NK-92 treated with Interleukin-12 subunit alpha and Interleukin-12 subunit beta, amount 100 ng/mL, for 24 hours (cell line): ENCODE measurements around the gene CFL1.
"Not testable (repeated sequence)": the region's sequence is repeated elsewhere in the genome, so short reads cannot be mapped to it uniquely, and the experiment has no call there.

Source experiments
- DNase-seq: peaks from one replicate; lab custom pipeline; 2025; lab: John Stamatoyannopoulos, UW

Gene CFL1

GRCh38 chr11:65856689-65857499, 1.1 kb downstream of the CFL1 start:
- peak; percentile 83 for DNase-seq

DNA sequence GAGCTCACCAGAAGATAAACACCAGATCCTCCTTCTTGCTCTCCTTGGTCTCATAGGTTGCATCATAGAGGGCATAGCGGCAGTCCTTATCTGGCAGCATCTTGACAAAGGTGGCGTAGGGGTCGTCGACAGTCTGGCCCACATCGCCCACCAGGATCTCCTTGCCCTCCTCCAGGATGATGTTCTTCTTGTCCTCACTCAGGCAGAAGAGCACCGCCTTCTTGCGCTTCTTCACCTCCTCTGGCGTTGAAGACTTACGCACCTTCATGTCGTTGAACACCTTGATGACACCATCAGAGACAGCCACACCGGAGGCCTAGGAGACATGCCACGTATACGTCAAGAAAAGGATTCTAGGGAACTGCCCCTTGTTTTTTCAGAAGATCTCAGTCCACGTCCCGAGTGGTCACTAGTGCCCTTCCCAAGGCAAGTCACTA, 2.0 kb downstream of the CFL1 start:
- DNase-seq, result no peak

- DNase-seq, result no peak
Observed at GRCh38 chr11:65854852-65855837, 2.8 kb downstream of the CFL1 start.

- no peak for DNase-seq
Observed at GRCh38 chr11:65854161-65854592, 3.8 kb downstream of the CFL1 start.

- no peak for DNase-seq
Observed at GRCh38 chr11:65853246-65853979, 4.6 kb downstream of the CFL1 start.

- DNase-seq, result no peak
Observed at GRCh38 chr11:65852508-65853245, 5.3 kb downstream of the CFL1 start.

DNA sequence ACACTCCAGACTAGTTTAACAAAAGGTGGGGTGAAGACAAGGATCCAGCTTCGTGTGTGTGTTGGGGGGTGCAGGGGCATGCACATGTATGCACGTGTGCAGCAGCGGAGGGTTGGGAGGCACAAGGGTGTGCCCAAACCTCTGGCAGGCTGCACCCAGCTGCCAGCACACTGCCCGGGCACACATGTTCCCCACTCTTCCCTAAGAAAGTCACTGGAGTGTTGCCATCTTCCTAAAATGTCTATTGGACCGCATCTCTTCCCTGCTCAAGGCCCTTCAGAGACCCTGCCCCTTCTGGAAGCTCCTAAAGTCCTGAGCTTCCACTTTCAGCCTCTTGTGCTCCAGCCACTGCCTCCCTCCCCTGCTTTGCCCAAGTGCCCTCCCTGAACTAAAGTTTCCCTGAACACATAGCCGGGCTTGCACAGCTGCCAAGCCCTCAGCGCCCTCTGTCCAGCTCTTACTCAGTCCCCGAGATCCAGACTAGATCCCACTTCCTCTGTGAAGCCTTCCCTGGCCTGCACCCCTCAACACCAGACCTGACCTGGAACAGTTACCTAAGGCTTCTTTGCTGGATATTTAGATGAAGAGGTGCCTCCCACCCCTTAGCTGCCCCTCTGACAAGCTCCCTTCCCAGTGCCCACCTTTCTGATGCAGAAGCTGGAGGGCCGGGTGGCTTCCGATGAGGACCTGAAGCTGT, 6.0 kb downstream of the CFL1 start:
- no peak for DNase-seq

DNA sequence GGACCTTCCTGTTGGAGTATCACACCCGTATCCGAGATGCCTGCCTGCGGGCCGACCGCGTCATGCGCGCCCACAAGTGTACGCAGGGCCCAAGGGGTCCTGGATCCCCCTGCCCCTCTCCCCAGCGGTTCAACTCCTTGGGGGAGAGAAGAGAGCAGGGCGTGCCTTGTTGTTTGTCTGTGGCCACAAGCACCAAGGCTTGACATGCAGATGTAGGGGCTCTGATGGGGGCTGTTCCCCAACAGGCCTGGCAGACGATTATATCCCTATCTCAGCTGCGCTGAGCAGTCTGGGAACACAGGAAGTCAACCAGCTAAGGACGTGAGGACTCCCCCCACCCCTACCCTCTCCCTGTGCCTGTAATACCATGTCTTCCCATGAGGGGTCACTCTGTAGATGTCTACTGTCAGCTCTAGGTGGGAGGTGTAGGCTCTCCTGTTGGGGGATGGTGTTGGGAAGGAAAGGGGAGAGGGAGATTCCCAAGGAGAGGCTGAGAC, 6.8 kb downstream of the CFL1 start:
- no peak for DNase-seq

DNA sequence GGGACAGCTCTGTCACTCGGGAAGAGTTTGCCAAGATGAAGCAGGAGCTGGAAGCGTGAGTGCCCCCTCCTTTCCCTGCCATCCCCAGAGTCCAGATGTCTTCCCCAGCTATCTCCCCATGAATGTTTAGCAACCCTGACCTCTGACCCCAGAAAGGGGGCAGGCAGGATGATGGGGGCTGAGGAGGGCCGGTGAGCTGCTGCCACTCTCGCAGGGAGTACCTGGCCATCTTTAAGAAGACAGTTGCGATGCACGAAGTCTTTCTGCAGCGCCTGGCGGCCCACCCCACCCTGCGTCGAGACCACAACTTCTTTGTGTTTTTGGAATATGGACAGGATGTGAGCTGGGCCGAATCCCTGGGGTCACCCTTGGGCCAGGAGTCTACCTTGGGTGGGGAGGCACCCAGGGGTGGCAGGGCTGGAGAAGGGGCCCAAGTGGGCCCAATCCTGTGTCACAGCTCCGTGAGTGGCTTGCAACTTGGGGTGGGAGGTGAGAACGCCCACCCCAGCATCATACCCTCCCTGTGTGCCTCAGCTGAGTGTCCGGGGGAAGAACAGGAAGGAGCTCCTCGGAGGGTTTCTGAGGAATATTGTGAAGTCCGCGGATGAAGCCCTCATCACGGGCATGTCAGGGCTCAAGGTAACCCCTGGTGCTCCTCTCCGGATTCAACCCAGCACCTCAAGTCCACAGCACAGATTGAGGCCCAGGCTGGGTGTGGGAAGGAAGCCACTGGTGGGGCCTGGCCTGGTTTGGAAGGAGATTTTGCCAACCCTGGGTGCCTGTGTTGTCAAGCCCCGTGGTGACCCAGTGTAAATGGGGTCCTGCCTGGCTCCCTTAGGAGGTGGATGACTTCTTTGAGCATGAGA, 7.5 kb downstream of the CFL1 start:
- DNase-seq, result no peak

DNA sequence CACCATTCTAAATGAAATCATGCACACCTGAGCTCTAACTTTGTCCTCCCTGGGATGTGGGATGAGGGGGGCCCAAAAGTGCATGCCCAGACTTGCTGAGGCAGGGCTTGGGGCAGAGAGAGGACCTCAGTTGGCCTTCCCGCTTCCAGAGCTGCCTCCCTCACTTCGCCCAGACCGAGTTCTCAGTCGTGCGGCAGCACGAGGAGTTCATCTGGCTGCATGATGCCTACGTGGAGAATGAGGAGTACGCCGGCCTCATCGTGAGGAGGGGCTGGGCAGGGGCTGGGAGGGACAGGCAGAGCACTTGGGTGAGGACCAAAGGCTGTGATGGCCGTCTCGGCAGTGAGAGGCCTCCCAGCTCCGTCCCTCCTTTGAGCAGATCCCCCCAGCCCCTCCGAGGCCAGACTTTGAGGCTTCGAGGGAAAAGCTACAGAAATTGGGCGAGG, 8.2 kb downstream of the CFL1 start:
- DNase-seq, result no peak

DNA sequence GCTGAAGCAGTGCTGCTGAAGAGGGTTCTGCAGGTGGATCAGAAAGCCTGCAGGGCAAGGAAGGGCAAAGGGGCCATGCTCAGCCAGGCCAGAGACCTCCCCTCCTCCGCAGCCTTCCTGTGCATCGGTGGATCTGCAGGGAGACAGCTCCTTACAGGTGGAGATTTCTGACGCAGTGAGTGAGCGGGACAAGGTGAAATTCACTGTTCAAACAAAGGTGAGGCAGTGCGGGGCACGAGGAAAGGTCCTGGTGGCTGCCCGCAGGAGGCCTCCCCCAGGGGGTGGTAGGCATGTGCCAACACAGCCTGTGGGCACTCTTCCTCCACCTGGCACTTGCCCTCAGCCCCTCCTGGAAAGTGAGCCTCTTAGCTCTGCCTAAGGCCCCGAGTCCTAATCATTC, 8.6 kb downstream of the CFL1 start:
- DNase-seq, result no peak

DNA sequence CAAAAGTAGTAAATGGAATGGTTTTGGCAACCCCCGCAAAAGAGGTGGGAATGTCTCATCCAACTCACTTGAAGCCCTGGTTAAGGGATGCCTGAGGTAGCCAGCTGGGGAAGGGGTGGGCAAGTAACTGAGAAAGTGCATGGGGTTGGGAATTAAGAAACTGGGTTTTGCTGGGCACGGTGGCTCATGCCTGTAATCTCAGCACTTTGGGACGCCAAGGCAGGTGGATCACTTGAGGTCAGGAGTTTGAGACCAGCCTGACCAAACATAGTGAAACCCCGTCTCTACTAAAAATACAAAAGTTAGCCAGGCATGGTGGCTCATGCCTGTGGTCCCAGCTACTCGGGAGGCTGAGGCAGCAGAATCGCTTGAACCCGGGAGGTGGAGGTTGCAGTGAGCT, 9.3 kb downstream of the CFL1 start:
- not testable (repeated sequence) for DNase-seq

GRCh38 chr11:65847746-65848145, 10.2 kb downstream of the CFL1 start:
- DNase-seq, result no peak

- DNase-seq, result no peak
Observed at GRCh38 chr11:65844231-65844872, 13.6 kb downstream of the CFL1 start.

GRCh38 chr11:65843811-65844210, 14.2 kb downstream of the CFL1 start:
- no peak for DNase-seq

GRCh38 chr11:65842144-65842543, 15.8 kb downstream of the CFL1 start:
- no peak for DNase-seq

GRCh38 chr11:65834202-65834601, 23.8 kb downstream of the CFL1 start:
- DNase-seq, result no peak

DNA sequence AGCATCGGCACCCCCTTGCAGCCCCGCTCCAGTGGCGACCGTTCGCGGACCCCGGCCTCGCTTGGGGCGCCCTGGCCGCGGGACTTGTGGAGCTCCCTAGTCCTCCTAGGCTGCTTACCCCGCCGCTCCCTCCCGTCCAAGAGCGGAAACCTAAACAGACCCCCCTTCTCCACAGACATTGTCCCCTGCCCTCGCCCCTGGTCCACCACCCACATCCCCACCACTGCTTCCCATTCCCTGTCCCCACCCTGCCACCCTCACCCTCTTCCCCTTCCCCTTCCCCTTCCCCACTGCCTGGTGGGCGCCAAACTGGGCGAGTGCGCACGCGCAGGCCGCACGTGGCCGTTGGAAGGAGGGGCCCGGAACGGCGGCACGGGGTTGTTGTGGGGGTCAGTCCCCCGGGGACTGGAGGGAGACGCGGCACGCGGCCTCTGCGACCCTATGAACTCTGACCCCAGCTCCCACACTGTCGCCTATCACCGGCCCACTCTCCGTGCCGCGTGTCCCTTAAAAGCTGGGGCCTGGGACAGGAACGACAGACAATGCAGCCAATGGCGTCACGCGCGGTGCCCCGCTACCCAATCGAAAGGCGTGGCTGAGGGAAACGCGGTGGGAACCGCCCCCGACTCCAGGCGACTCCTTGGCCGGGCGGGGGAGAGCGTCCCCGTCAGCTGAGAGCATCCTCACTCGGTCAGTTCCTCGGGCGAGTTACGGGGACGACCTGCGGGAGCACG, 24.5 kb downstream of the CFL1 start, which contains the start of gene SNX32:
SNX32 (plus strand) TSS at position 667 of the 734 bp plus-strand sequence. CDS start 103 bp downstream, outside the sequence.
- DNase-seq, result peak; percentile 80
